Pancreas (tissue), 10 donors: ENCODE results near the gene SMARCA1. TPM values are rescaled to one million over a fixed set of nuclear protein-coding genes. Genes with fewer than 3 reads are reported as not detected.

Experiments used
- ATAC-seq, 4 donors: fragments of 200-7000 bp; cut with Tn5 transposase; one replicate each; pipeline versions ENCODE4 v1.8.0 to v1.9.1; 2020; ENCODE audit warnings: mild to moderate bottlenecking in 4 of 4, moderate library complexity in 4 of 4
- DNase-seq, 6 donors: peaks; one replicate each; pipeline ENCODE4 v3.0.0-alpha.2; 2020
- FAIRE-seq: peaks from 2 replicates; lab custom pipeline; 2012; peaks lifted over from hg19 to GRCh38; lab: Jason Lieb, UNC
- H3K27ac ChIP-seq, 4 donors: fragments of 200-600 bp; sonication (generic); 1 replicate in 3 of 4; 2 replicates in 1 of 4; pipeline versions ENCODE4 v1.5.0 to v1.8.0; 2020
- H3K27me3 ChIP-seq, 4 donors: fragments of 200-600 bp; one replicate each; pipeline ENCODE4 v1.8.0; 2021
- H3K36me3 ChIP-seq, 3 donors: fragments of 200-600 bp; sonication (generic) in 1 of 3; one replicate each; pipeline versions ENCODE4 v1.5.0 to v1.8.0; 2020 to 2021
- H3K4me1 ChIP-seq, 3 donors: fragments of 200-600 bp; one replicate each; pipeline ENCODE4 v1.8.0; 2021
- H3K4me3 ChIP-seq, 4 donors: fragments of 200-600 bp; sonication (generic) in 2 of 4; one replicate each; pipeline versions ENCODE4 v1.5.0 to v1.8.0; 2020 to 2021
- H3K9me3 ChIP-seq, 4 donors: fragments of 200-600 bp; one replicate each; pipeline ENCODE4 v1.8.0; 2021
- CTCF ChIP-seq, 4 donors: fragments of 200-600 bp; sonication (generic) in 3 of 4; IDR thresholded peaks; one replicate each; pipeline versions ENCODE4 v1.5.0 to v1.8.0; 2021; ENCODE audit warnings: antibody characterized with exemption in 4 of 4
- WGBS, 2 donors: extraction: QIAGEN DNeasy Blood & Tissue Kit; methylation state at CpG; one replicate each; pipeline ENCODE4 v1.1.7; 2013; 5-methylcytosine and 5-hydroxymethylcytosine counted together
- intact Hi-C, 3 donors: fragments of 100-400 bp; cut with DNase I; formaldehyde crosslinking; loops; one replicate each; pipeline versions ENCODE4 v1.11.1 to v1.14.2; 2022
- polyA plus RNA-seq, 2 donors: library from polyadenylated mRNA; stranded (reverse); fragments of 200-250 nt; gene quantifications; one replicate each; pipeline ENCODE4 v1.2.3, GENCODE V29; 2013
- total RNA-seq, 6 donors: library from RNA; stranded (reverse); fragmentation: NEBNext Ultra II Directional in 4 of 6; extraction: Animal tissue kit (Norgen Biotek cat#: 25700) in 4 of 6; gene quantifications; one replicate each; pipeline versions ENCODE4 v1.2.1 to v1.2.4, GENCODE V29; 2021 to 2023
- donor health status: healthy with polysubstance abuse.
- donor health status: DM: no; HTN: no; CAD: no; lungs with moderate emphysema.
- donor health status: DM: no; HTN: no; CAD: no.
- donor health status: control.
- donor health status: control.
- donor health status: Bipolar disorder and iron deficiency.
- donor health status: DM: yes; HTN: yes; CAD: no.
- donor health status: DM: no; HTN: no; CAD: no.
- donor health status: DM: no; HTN: no; CAD: no.
- donor health status: DM: yes; HTN: yes; CAD: no.

SMARCA1 gene
- total and polyA plus RNA-seq, 8 donors = 6.8 to 27.6 (median 11.4) TPM

DNA sequence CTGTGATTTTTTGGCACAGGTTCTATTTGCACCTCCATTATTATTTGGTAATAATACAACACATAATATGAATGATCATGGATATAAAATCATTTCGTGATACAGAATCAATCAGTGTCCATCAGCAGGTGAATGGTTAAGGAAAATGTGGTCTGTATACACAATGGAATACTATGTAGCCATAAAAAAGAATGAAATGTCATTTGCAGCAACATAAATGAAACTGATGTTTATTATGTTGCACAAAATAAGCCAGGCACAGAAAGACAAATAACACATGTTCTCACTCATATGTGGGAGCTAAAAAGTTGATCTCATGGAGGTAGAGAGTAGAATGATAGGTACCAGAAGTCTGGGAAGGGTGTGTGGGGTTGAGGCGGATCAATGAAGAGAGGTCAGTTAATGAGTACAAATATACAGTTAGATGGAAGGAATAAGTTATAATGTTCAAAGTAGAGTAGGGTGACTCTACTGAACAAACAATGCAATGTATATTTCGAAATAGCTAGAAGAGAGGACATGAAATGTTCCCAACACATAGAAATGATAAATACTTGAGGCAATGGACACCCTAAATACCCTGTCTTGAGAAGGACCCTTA, 1.1 kb upstream of the SMARCA1 start:
- ATAC-seq (no peak), FAIRE-seq (no peak), DNase-seq (no peak)
- Histone ChIP-seq H3K36me3 (no peaks in the 10 kb centered on the region), H3K4me1 (peaks cover 0 to 3% (median 0%) of the 10 kb centered on the region in 3 donors), H3K27me3 (no peaks in the 10 kb centered on the region), H3K27ac (no peak overlapping the region), H3K9me3 (no peaks in the 10 kb centered on the region), H3K4me3 (no peak overlapping the region)
- intact Hi-C loops = no loop called here
- 61 to 76% methylated on average over 3 of the region's 3 CpGs for WGBS, 2 donors
- no peak for TF ChIP-seq CTCF (IDR thresholded peaks at IDR 0.05)

DNA sequence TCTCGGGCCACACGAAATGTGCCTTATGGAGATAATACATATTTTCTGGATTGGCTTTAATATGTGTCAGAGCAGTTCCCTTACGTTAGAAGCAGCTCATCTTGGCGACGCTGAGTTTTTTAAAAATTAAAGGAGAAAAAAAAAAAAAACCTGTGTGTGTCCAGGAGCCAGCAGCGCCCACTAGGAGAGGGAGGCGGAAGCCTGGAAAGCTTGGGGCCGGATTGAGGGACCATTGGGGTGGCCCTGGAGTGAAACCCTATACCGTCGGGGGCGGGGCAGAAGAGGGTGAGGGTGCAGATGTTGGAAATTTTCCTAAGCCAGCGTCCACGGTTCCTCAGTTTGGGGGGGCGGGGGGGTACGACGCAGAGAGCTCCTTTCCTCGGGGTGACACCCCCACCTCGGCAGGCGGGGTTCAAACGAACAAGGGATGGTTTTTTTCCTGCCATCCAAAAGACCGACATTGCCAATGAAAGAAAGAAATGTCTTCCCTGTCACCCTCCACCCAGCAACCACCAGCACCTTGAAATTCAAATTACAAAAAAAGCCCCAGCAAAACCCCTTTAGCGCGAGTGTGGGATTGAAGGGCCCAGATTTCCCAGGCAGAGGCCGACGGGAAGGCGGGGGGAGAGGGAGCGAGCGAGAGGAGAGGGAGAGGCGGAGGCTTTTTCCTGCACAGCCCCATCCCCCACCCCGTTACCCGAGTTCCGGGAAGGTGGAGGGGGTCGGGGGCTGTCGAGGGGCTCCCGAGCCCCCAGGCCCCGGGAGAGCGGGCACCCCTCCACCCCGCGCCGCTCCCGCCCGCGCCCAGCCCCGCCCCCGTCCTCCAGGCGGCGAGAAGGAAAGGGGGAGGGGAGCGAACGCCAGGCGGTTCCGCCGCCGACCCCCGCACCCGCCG, 859 bp downstream of the SMARCA1 start:
- DNase-seq (peak; percentile 44 to 71 (median 51)), ATAC-seq (peak; percentile 75 to 87 (median 84)), FAIRE-seq (no peak)
- TF ChIP-seq CTCF (IDR thresholded peaks at IDR 0.05) = no peak
- Histone ChIP-seq H3K4me3 (peak overlapping the region; percentile 57 to 60 (median 58)), H3K9me3 (no peaks in the 10 kb centered on the region), H3K36me3 (no peaks in the 10 kb centered on the region), H3K27me3 (peaks cover 0 to 3% (median 0%) of the 10 kb centered on the region in 4 donors), H3K27ac (peak overlapping the region in 3 of 4 donors; percentile 50 to 80 (median 79)), H3K4me1 (peaks cover 0 to 3% (median 0%) of the 10 kb centered on the region in 3 donors)
- WGBS, 2 donors = 0 to 29% methylated on average over 43 to 51 of the region's 56 CpGs
- intact Hi-C loops = no loop called here

DNA sequence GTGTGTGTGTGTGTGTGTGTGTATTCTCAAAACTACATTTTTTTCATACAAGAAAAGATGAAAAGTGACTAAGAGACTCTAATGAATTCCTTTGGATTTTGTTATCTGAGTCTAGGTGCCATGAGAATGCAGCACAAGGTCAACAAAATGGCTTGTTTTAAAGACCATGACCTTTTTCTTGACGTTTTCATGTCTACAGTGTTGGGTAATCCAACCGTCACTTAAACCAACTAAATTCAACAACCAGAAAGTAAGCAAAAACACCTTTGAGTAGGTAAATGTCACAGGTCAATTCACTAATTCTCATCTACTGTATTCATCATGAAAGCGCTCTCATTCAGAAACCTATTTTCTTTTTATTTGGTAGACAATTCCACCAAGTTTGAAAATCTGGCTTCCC, 3.1 kb downstream of the SMARCA1 start:
- Histone ChIP-seq H3K36me3 (no peaks in the 10 kb centered on the region), H3K4me3 (no peak overlapping the region), H3K27me3 (peaks cover 0 to 3% (median 0%) of the 10 kb centered on the region in 4 donors), H3K9me3 (no peaks in the 10 kb centered on the region), H3K4me1 (peaks cover 0 to 3% (median 0%) of the 10 kb centered on the region in 3 donors), H3K27ac (no peak overlapping the region)
- FAIRE-seq (no peak), ATAC-seq (no peak), DNase-seq (no peak)
- WGBS, 2 donors = 42 to 58% methylated on average over 3 of the region's 3 CpGs
- intact Hi-C loops = no loop called here
- TF ChIP-seq CTCF (IDR thresholded peaks at IDR 0.05) = no peak

DNA sequence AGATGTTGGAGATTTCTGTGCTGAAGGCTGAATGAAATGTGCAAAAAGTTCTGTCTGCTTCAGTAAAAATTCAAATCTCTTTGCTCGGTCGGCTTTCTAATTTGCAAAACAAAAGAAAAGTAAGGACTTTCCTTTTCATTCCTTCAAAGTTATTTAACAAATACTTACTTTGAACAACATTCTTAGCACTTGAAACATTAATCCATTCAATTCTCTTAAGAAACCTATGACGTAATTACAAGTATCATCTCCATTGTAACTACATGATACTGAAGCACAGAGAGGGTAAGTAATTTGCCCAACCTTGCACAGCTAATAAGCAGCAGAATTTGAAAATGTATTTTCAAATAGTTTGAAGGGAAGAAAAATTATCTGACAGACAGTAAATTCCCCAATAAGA, 6.9 kb downstream of the SMARCA1 start:
- WGBS, 2 donors = 62 to 95% methylated on average over 3 of the region's 3 CpGs
- TF ChIP-seq CTCF (IDR thresholded peaks at IDR 0.05) = no peak
- H3K9me3 ChIP-seq = no peaks in the 10 kb centered on the region
- peaks cover 0 to 3% (median 0%) of the 10 kb centered on the region in 4 donors for H3K27me3 ChIP-seq
- peaks cover 0 to 1% (median 0%) of the 10 kb centered on the region in 3 donors for H3K4me1 ChIP-seq
- DNase-seq (no peak), FAIRE-seq (no peak), ATAC-seq (no peak)
- no peak overlapping the region for H3K4me3 ChIP-seq
- H3K36me3 ChIP-seq = no peaks in the 10 kb centered on the region
- intact Hi-C loops = no loop called here
- H3K27ac ChIP-seq = no peak overlapping the region
